ENCODE measurements around the gene MAEA. TPM values are rescaled to one million over a fixed set of nuclear protein-coding genes. Genes with fewer than 3 reads are reported as not detected.

MAEA gene
- total and polyA plus RNA-seq, 2 of the 8 experiments (the other 6 are each of a cell fraction or from before 2014, with no cell fraction given) = 75.8 to 133 TPM

GRCh38 chr4:1300466-1301455, 11.1 kb downstream of the MAEA start:
- no peak overlapping the region for H3K18ac ChIP-seq (ENCODE audit: extremely low read depth, low read length)
- no peak overlapping the region for H3K56ac ChIP-seq (replicated peaks; ENCODE audit: insufficient read length, low read depth, low read length)
- no peak overlapping the region for H3K27ac ChIP-seq (ENCODE audit: low read depth, low read length)
- H4K20me1 ChIP-seq (replicated peaks in 1 of 2; ENCODE audit: control insufficient read depth in 1 of 2, insufficient read depth in 2 of 2, low read length in 2 of 2) = peaks cover 30 to 35% of the 10 kb centered on the region in 2 experiments
- no peak overlapping the region for H3K4ac ChIP-seq (replicated peaks; ENCODE audit: insufficient read length, low read depth, low read length)
- H3K14ac ChIP-seq (ENCODE audit: insufficient read length) = no peak overlapping the region
- H3K9me3 ChIP-seq (ENCODE audit: insufficient read depth in 2 of 2, low read depth in 1 of 2, low read length in 1 of 2) = no peaks in the 10 kb centered on the region
- POLR2A ChIA-PET (ENCODE audit: partially characterized antibody) = interaction anchor here (1.0 to 1.8 kb wide), 3 partner anchors 9 to 15 kb away, joined by 3 to 4 read pairs (median 4); partner anchors contain the start of gene MAEA
- peaks cover 7 to 90% of the 10 kb centered on the region in 2 experiments; a peak in 3 of 4 replicates for H3K79me2 ChIP-seq (ENCODE audit: control insufficient read depth in 1 of 2, insufficient read depth in 2 of 2, low read length in 2 of 2)
- H3K4me1 ChIP-seq (replicated peaks in 1 of 4; ENCODE audit: control insufficient read depth in 3 of 4, insufficient read depth in 4 of 4, low read length in 3 of 4) = peaks cover 3 to 19% (median 5%) of the 10 kb centered on the region in 4 experiments; a peak in 6 of 7 replicates
- no peaks in the 10 kb centered on the region for H3K27me3 ChIP-seq (replicated peaks in 1 of 4; ENCODE audit: control insufficient read depth in 3 of 4, extremely low read depth in 1 of 4, insufficient read depth in 3 of 4, low read length in 3 of 4)
- no peak overlapping the region; the same call in 1 of the 2 replicates for H2BK5ac ChIP-seq (ENCODE audit: low read depth, low read length)
- H3K4me2 ChIP-seq (ENCODE audit: insufficient read depth in 1 of 2, low read depth in 2 of 2, low read length in 2 of 2) = no peak overlapping the region
- H2BK12ac ChIP-seq (ENCODE audit: low read depth, low read length) = no peak overlapping the region
- CTCF ChIA-PET (ENCODE audit: partially characterized antibody) = interaction anchor here (0.9 kb wide), 1 partner anchor 52 kb away, joined by 3 read pairs; no protein-coding TSS in a partner anchor
- H2BK120ac ChIP-seq (replicated peaks; ENCODE audit: low read depth, low read length) = no peak overlapping the region
- no peak overlapping the region for H3K23ac ChIP-seq (ENCODE audit: insufficient read length)
- no peak overlapping the region for H2BK15ac ChIP-seq (ENCODE audit: low read length)
- H4K91ac ChIP-seq (replicated peaks; ENCODE audit: insufficient read length, low read length) = no peak overlapping the region
- DNase-seq (ENCODE audit: low read depth in 1 of 2, low spot score in 2 of 2) = no peak
- no peak overlapping the region for H4K5ac ChIP-seq (ENCODE audit: insufficient read length, low read depth, low read length)
- H3K4me3 ChIP-seq (ENCODE audit: extremely low read depth in 1 of 4, insufficient read depth in 2 of 4, low read depth in 3 of 4, low read length in 4 of 4) = no peak overlapping the region
- no peak overlapping the region for H3K9ac ChIP-seq (replicated peaks in 1 of 4; ENCODE audit: extremely low read depth in 1 of 4, low read depth in 3 of 4, low read length in 3 of 4)
- FAIRE-seq = no peak
- H3K79me1 ChIP-seq (ENCODE audit: low read depth, low read length) = peaks cover 34% of the 10 kb centered on the region
- H2BK20ac ChIP-seq (ENCODE audit: low read length) = no peak overlapping the region
- no peaks in the 10 kb centered on the region for H3K23me2 ChIP-seq (ENCODE audit: low read depth, low read length)
- WGBS, 2 experiments (ENCODE audit: extremely low coverage in 1 of 2, insufficient coverage in 1 of 2, insufficient read length in 1 of 2, insufficient replicate concordance in 2 of 2, low coverage in 1 of 2, low lambda C conversion rate in 2 of 2, missing lambda C conversion rate in 1 of 2) = 90% methylated on average over 40 of the region's 40 CpGs; no CpG with 5 or more reads in 1 of the 2 experiments
- H2AK5ac ChIP-seq (ENCODE audit: low read depth, low read length) = no peak overlapping the region
- TF ChIP-seq ZNF274 (IDR thresholded peaks at IDR 0.05; ENCODE audit: borderline replicate concordance, extremely low read depth, low read length) (no peak), CBX5 (IDR thresholded peaks at IDR 0.05; ENCODE audit: low read depth, low read length) (no peak), YY1 (IDR thresholded peaks at IDR 0.05; ENCODE audit: low read depth, low read length) (no peak), POU5F1 (IDR thresholded peaks at IDR 0.05; ENCODE audit: low read depth, low read length) (no peak), SAP30 (IDR thresholded peaks at IDR 0.05; ENCODE audit: insufficient read depth, insufficient replicate concordance, low read length) (no peak), BACH1 (IDR thresholded peaks at IDR 0.05; ENCODE audit: low read length) (no peak), GTF2F1 (IDR thresholded peaks at IDR 0.05; ENCODE audit: borderline replicate concordance, low read depth, low read length) (no peak)
- H3K36me3 ChIP-seq (ENCODE audit: control insufficient read depth in 2 of 4, insufficient read depth in 4 of 4, low read length in 3 of 4) = peaks cover 2 to 24% (median 3%) of the 10 kb centered on the region in 4 experiments; a peak in 6 of 8 replicates
- H4K8ac ChIP-seq (ENCODE audit: extremely low read depth, insufficient read depth, low read length) = no peak overlapping the region
- H2AFZ ChIP-seq (ENCODE audit: low read length) = no peak overlapping the region

All from H1 (cell line).